GM18520 (cell line): ENCODE results near the gene TOP2B.

Experiments
- ATAC-seq: cut with Tn5 transposase; IDR thresholded peaks from one replicate; pipeline ENCODE4 v1.9.1; 2021; ENCODE audit not compliant: unreplicated experiment

Gene TOP2B

GRCh38 chr3:25621087-25621486 is 43.6 kb downstream of the TOP2B start:
- no peak for ATAC-seq

DNA sequence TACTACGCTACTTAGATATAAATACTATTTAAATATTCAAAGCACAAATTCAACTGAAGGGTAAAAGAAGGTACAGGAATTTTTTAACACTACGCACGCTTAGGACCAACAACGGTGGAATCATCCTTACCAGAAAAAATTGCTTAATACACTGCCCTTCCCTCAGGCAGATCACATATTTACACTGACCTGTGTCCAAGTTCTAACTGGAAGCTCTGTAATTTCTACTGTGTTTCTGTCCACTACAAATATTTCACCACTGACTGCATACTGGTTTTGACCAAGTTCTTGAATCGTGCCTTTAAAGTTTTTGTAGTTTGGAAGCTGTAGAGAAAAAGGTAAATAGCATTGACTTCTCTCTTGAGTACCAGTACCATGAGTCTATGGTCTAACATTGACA is 44.2 kb downstream of the TOP2B start:
- no peak for ATAC-seq

- no peak for ATAC-seq
Observed at GRCh38 chr3:25619382-25619781, 45.3 kb downstream of the TOP2B start.

- ATAC-seq, result no peak
Observed at GRCh38 chr3:25618028-25618427, 46.7 kb downstream of the TOP2B start.

- no peak for ATAC-seq
Observed at GRCh38 chr3:25611193-25611592, 53.5 kb downstream of the TOP2B start.

GRCh38 chr3:25610779-25611178 is 53.9 kb downstream of the TOP2B start:
- no peak for ATAC-seq

DNA sequence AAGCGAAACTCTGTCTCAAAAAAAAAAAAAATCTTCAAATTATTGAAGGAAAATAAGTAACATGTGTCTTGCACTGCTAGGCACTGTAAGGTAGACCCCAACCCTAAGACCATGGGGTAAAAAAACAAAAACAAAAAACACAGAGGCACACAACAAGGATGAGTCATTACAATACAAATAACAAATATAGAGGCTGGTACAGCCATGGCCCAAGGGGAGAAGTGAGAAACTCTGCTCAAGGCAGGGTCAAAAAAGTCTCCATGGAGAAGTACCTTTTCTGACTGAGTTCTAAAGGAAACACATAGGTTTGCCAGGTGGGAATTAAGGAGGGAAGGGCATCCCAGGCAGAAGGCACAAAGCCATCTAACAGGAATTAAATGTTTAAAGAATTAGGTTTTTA is 54.5 kb downstream of the TOP2B start:
- no peak for ATAC-seq

- ATAC-seq, result no peak
Observed at GRCh38 chr3:25604107-25604805, 60.5 kb downstream of the TOP2B start.

DNA sequence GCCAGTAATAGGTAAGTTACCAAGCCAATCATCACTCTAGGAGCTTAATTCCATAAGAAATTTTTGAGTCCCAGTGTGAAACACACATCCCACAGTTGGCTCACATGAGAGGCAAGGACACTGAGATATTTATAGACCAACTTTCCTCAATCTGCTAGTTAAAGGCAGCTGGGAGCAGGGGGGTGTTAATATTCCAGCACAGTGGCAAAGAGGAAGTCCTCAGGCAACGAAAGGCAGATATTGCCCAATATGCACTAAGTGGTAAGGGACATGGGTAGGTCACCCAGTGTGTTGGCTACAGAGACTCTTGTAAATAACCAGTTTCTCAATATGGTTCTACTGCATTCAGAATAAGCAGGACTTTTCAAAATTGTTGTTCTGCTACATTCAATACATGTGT is 61.0 kb downstream of the TOP2B start:
- ATAC-seq, result no peak

DNA sequence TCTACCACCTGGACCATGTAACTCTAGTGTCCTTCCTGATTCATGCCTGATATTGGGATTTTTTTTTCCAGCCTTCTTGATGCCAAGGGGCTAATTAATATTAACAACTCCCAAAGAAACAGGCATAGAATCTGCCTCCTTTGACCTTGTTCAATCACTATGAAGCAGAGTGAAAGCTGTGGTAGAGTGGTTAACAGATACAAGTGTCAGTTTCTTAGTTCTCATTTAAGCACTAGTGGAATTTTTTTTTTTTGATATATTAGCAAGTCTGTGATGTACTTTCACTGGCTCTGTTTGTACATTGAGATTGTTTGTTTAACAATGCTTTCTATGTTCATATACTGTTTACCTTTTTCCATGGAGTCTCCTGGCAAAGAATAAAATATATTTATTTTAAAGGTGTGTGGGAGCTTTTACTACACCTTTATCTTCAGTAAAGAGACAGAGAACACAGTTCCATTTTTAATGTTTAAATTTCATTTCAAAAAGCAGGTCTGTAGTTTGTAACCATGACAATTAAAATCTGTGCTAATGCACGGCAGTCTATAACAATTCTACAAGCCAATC is 67.1 kb downstream of the TOP2B start:
- peak; percentile 60 for ATAC-seq

GRCh38 chr3:25594007-25594502 is 70.7 kb downstream of the TOP2B start:
- ATAC-seq, result no peak

DNA sequence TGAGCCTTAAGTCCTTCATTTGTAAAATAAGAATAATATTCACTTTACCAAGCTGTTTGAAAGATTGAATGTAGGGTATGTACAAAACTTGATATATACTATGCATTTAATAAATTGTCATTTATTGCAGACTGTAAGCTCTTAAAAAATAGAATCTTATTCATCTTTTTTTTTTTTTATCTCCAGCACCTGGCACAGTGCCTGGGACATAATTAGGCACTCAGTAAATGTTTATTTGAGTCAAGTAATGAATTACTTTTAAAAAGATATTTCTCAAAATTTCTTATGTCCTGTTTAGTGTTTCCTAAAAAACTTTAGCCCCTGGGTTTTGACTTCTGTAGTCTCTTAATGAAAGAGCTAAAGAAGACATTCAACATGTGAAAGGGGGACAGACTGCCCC is 71.7 kb downstream of the TOP2B start:
- no peak for ATAC-seq

DNA sequence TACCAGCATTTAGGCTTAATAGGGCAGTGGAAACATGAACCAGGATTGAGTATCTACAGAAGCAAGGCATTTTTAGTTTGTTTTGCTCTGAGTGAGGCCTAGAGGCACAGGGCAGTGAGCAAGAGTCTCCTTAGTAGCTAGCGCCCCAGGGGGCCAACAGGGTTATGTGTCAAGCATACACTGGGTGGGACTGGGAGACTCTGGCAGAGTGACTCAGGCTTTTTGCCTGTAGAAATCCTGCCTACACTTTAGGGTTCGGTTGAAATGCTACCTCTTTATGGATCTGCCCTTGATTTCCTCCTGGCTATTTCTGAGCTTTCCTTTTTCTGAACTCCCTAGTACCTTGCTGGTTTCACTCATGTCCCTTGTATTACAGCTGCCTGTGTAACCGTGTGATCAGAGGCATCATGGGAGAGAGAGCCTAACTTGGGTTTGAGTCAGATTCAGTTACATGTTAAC is 72.2 kb downstream of the TOP2B start:
- ATAC-seq, result no peak

DNA sequence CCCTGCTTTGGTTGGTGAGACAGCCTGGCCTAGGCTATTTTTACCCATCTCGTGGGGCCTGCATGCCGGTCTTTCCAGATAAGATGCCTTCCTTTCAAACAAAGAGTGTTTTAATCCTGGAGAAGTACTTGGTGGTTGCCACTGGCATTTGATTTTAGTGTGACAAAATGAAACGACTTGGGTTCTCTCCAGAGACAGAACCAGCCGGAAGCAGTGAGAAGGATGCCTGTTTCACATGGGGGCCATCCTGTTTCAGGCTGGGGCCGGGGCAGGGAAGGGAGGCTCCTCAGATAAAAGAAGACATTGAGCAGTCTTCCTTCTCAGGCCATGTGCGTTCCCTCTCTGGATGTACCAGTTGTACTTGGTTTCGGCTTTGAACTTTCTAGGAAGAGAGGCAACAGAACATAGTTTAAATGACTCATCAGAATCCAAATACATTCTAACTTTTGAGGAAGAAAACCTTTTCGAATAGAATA is 74.9 kb downstream of the TOP2B start:
- ATAC-seq, result no peak

GRCh38 chr3:25589104-25589782 is 75.5 kb downstream of the TOP2B start:
- no peak for ATAC-seq

- peak; percentile 52 for ATAC-seq
Observed at GRCh38 chr3:25588441-25589103, 76.1 kb downstream of the TOP2B start.

- ATAC-seq, result no peak
Observed at GRCh38 chr3:25587975-25588374, 76.7 kb downstream of the TOP2B start.

GRCh38 chr3:25587526-25587925 is 77.2 kb downstream of the TOP2B start:
- no peak for ATAC-seq

GRCh38 chr3:25587094-25587493 is 77.6 kb downstream of the TOP2B start:
- ATAC-seq, result no peak

DNA sequence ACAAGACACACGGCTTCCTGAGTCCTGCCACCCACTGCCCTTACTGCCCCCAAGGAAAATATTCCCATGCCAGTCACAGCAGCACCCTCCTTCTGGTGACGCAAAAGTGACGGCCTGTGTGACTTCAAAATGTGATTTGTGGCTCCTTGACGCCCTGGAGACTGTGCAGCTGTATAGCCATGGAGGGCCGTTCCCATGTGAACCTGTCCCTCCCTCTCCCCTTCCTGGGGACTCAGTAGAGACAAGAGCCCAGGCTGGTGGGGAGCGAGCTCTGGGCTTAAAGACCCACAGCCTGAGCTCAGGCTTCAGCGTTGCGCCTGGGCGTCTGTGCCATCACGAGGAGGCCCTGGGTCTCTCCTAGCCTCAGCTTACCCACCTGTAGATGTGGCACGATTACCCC is 78.2 kb downstream of the TOP2B start:
- ATAC-seq, result no peak

DNA sequence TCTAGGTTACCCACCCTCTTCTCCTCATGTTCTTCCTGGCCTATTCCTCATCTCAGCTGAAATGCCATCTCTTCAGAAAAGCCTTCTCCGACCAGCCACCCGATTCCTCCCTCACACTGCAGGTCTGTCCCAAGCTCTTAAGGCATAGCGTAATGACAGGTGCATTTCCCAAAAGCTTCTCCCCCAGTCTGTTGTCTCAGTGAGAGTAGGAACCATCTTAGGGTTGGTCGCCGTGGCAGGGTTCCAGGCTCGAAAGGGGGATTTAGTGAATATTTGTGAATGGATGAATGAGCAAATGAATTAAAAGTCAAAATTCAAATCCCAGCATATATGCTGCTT is 78.6 kb downstream of the TOP2B start:
- no peak for ATAC-seq
